GM06990 (cell line): ENCODE data around the gene KCMF1.

Experiments used
- DNase-seq: peaks from one replicate; pipeline ENCODE4 v3.0.0-alpha.2; 2011; ENCODE audit not compliant: insufficient read length; ENCODE audit errors: extremely low read depth
- H3K27me3 ChIP-seq: replicated peaks from 2 replicates; pipeline ENCODE4 v1.6.0; 2011; ENCODE audit warnings: low read length; ENCODE audit not compliant: control insufficient read depth, insufficient read depth
- H3K36me3 ChIP-seq: 2 replicates; pipeline ENCODE4 v1.5.1; 2011; ENCODE audit warnings: low read length; ENCODE audit not compliant: control insufficient read depth, insufficient read depth
- H3K4me3 ChIP-seq: replicated peaks from 2 replicates; pipeline ENCODE4 v1.5.1; 2011; ENCODE audit warnings: low read depth, mild to moderate bottlenecking, control low read depth, low read length
- TF ChIP-seq, protein P1 (sequence below): IDR thresholded peaks from 2 replicates; pipeline ENCODE4 v1.5.1; 2011; ENCODE audit warnings: low read length, control low read depth, mild to moderate bottlenecking, inconsistent platforms; ENCODE audit not compliant: insufficient read depth, poor library complexity, severe bottlenecking

The KCMF1 gene

DNA sequence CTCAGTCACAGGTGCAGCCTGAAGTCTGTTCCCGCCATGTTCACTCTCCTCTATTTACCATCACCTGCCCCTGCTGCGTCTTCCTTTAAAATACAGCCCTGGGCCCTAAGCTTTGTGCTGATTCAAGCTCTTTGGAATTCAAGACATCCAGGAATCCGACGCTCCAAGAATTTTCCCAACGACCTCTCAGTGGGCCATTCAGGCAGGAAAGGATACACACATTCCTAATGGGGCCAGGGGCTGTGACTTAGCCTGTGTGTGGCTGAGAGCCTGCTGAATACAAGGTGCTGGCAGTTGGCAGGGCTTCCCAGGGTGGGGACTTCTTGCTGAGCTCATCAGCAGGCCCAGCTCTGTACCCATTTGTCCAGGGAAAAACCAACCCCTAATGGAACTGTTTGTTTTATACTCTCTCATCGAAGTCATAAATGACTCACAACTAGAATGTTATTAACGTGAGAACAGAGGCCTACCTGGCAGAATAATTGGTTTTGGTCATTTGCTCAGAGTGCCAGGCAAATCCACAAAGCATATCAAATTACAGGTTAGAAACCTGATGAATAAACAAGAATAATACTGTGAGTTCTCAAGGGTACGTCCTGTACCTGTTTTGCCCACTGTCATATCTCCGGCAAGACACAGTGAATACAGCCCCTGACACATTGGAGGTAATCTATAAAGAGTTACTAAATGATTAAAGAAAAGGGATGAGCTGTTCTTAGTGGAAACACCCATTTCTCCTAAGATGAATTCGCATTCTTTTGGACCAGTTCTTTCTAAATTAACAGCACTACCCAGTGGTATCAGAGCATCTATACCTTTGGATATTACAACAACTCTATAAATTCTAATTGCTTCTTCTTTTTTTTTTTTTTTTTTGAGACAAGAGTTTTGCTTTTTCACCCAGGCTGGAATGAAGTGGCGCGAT, 12.6 kb upstream of the KCMF1 start:
- DNase-seq = no peak
- H3K4me3 ChIP-seq = no peak overlapping the region
- H3K36me3 ChIP-seq = peaks cover 5% of the 10 kb centered on the region
- no peaks in the 10 kb centered on the region for H3K27me3 ChIP-seq
- TF ChIP-seq, protein P1, sequence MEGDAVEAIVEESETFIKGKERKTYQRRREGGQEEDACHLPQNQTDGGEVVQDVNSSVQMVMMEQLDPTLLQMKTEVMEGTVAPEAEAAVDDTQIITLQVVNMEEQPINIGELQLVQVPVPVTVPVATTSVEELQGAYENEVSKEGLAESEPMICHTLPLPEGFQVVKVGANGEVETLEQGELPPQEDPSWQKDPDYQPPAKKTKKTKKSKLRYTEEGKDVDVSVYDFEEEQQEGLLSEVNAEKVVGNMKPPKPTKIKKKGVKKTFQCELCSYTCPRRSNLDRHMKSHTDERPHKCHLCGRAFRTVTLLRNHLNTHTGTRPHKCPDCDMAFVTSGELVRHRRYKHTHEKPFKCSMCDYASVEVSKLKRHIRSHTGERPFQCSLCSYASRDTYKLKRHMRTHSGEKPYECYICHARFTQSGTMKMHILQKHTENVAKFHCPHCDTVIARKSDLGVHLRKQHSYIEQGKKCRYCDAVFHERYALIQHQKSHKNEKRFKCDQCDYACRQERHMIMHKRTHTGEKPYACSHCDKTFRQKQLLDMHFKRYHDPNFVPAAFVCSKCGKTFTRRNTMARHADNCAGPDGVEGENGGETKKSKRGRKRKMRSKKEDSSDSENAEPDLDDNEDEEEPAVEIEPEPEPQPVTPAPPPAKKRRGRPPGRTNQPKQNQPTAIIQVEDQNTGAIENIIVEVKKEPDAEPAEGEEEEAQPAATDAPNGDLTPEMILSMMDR = no peak

DNA sequence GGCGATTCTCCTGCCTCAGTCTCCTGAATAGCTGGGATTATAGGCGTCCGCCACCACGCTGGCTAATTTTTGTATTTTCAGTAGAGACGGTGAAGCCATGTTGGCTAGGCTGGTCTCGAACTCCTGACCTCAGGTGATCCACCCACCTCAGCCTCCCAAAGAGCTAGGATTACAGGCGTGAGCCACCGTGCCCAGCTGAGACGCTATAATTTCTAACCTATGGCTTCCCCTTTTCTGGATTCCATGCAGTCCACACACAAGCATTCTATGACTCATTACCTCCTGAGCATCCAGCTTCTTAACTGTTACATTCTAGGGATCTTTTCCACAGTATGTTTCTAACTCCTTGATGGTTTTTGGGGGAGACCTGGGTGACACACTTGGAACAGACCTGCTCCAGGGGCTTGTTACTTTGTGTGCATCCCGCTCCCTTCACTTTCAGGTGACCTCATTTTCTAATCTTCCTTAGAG, 11.8 kb upstream of the KCMF1 start:
- TF ChIP-seq, protein P1 = no peak
- Histone ChIP-seq H3K27me3 (no peaks in the 10 kb centered on the region), H3K36me3 (peaks cover 6% of the 10 kb centered on the region), H3K4me3 (no peak overlapping the region)
- DNase-seq = no peak

DNA sequence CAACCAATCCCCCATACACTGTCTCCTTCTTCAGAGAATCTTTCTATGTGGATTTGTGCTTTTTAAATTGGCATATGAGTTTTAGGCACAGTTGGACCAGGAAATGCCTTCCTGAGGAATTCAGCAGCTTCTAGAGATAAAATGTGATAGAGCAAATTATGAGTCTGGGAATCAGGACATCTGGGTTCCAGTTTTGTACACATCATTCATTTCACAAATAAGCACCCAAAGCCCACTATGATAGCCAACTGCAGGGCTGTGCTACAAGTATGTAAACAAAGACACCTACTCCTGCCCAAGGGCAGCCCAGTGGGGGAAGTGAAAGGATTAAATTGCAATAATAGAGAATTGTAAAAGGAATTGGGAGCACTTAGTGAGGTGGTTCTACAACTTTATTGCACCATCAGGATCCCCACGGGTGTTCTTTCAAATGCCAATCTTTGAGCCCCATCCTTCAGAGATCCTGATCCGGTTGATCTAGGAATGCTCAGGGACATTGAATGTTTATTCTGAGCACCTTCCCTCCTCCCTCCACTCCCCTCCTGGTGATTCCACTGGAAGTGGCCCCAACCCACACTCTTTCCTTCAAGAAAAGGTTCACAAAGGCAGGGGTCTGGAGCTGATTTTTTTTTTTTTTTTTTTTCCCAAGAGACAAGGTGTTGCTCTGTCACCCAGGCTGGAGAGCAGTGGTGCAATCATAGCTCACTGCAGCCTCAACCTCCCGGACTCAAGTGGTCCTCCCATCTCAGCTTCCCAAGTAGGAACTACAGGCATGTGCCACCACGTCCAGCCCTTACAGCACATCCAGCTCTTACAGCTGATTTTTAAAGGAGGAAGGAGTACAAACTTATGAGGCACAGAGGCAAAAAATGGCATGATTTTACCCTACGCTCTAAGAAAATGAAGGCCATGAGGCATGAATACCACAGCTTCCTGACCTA, 11.1 kb upstream of the KCMF1 start:
- no peak overlapping the region for H3K4me3 ChIP-seq
- no peak for DNase-seq
- H3K36me3 ChIP-seq = peaks cover 6% of the 10 kb centered on the region
- TF ChIP-seq, protein P1 = no peak
- no peaks in the 10 kb centered on the region for H3K27me3 ChIP-seq

DNA sequence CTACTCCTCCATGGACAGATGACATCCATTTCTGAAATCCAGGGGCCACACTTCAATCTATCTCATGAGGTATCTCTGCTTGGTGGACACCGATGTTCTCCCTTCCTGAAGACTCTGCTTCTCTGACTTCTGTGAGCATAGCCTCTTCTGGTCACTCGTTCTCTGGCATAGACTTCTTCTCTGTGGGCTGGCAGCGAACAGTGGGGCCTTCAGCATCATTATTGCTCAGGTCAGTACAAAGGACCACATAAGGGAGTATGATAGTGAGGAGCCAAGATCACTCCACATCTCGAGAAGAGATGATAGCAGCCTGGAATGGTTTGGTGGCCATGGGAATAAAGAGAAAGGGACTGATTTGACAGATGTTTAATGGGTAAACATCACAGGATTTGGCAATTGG, 8.0 kb upstream of the KCMF1 start:
- no peak overlapping the region for H3K4me3 ChIP-seq
- peaks cover 11% of the 10 kb centered on the region for H3K36me3 ChIP-seq
- TF ChIP-seq, protein P1 = no peak

DNA sequence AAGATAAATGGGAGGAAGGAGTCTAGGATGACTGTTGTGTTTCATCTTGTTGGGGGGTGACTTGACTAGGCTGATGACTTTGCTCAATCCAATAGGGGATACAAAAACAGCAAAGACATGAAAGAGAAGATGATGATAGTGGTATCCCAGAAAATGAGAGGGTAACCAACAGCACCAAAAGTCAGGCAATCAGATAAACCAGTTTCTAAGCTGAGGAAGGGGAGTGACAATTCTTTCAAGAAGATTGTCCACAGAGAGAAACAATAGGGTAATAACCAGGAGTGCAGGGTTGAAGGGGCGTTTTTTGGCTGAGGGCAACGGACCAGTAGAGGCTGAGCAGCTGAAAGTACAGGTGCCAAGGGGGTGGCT, 7.7 kb upstream of the KCMF1 start:
- Histone ChIP-seq H3K27me3 (no peaks in the 10 kb centered on the region), H3K4me3 (no peak overlapping the region), H3K36me3 (peaks cover 11% of the 10 kb centered on the region)
- TF ChIP-seq, protein P1 = no peak
- no peak for DNase-seq

More for the DNA sequence above, 8.0 kb upstream of the KCMF1 start:
- no peaks in the 10 kb centered on the region for H3K27me3 ChIP-seq
- no peak for DNase-seq
